IPS-NIHi11 (cell line): Measurements from ENCODE around the gene OR2A25.

Experiments
- DNase-seq: peaks from one replicate; pipeline ENCODE4 v3.0.0; 2012; ENCODE audit warnings: mixed read lengths, low spot score

Gene OR2A25

DNA sequence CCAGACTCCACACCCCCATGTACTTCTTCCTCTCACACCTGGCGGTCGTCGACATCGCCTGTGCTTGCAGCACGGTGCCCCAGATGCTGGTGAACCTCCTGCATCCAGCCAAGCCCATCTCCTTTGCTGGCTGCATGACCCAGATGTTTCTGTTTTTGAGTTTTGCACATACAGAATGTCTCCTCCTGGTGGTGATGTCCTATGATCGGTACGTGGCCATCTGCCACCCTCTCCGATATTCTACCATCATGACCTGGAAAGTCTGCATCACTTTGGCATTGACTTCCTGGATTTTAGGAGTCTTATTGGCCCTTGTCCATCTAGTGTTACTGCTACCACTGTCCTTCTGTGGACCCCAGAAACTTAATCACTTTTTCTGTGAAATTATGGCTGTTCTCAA lies 4.8 kb downstream of the OR2A25 start:
- DNase-seq: no peak

DNA sequence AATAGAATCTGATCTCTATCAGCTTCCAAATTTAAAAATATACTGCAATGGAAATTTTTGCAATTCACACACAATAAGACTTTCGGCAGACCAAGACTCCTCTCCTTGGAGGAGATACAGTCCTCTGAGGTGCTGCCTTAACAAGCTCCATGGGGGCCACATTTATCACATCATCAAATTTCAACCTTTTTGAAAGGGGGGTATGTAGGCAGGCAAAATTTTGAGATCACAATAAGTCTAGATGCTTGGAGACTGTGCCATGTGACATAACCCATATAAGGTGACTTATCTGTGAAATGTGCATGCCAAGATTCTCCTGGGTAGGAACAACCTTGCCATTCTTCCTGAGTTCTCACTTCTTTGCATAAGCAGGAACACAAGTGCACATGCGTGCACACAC lies 16.4 kb downstream of the OR2A25 start, which contains the start of gene OR2A12:
TSS of gene OR2A12 (plus strand) at position 301 of the 400 bp plus-strand sequence. CDS start 8,830 bp downstream, outside the sequence.
- no peak for DNase-seq

DNA sequence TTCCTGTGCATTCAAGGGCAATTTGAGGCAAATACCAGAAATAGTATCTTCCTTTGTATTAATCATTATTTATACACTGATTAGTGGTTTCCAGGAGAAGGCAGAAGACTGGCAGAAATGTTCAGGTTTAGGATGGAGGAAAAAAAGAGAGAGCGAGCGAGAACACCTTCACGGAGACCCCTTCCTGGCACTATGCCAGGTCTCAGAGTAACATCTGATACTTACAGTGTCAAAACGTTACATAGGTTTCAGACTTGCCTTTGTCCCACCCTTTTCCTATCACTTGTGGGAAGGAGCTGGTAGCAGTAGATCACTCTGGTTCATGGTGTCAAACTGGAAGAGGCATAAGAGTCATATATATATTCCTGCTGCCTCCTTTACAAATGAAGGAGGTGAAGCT lies 17.1 kb downstream of the OR2A25 start:
- DNase-seq: no peak

DNA sequence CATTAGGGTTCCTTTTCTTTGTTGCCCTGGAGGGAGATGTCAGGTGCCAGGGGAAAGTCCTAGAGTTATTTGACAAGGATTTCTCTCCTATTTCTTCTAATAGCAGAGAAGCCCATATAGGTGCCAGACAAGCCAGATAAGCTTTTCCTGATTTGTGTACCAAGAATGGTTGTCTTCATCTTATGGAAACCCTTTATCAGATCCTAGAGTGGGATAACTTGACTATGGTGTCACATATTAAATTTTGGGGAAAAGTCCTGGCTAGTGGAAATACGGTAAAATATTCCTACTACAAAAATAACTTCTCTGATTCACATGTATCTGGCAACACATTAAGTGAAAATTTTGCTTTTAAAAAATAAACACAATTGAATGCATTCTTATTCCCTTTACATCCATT lies 17.6 kb downstream of the OR2A25 start:
- no peak for DNase-seq

DNA sequence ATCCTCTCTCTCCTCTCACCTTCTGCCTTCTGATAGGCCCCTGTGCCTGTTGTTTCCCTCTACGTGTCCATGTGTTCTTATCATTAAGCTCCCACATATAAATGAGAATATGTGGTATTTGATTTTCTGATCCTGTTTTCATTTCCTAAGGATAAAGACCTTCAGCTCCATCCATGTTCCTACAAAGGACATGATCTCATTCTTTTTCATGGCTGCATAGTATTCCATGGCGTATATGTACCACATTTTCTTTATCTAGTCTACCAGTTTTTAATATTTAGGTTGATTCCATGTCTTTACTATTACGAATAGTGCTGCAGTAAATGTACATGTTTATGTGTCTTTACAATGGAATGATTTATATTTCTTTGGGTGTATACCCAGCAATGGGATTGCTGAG lies 21.1 kb downstream of the OR2A25 start:
- no peak for DNase-seq

DNA sequence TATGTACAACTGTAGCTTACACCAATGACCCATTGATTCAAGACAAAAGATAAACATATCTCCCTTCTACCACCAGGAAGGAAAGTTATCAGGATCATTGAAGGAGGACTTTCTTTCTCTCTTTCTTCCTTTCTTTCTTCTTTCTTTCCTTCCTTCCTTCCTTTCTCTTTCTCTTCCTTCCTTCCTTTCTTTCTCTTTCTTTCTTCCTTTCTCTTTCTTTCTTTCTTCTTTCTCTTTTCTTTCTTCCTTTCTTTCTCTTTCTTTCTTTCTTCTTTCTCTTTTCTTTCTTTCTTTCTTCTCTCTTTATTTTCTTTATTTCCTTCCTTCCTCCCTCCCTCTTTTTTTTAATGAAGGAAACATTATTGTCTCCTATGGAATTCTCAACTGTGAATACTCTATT lies 29.2 kb downstream of the OR2A25 start:
- no peak for DNase-seq

DNA sequence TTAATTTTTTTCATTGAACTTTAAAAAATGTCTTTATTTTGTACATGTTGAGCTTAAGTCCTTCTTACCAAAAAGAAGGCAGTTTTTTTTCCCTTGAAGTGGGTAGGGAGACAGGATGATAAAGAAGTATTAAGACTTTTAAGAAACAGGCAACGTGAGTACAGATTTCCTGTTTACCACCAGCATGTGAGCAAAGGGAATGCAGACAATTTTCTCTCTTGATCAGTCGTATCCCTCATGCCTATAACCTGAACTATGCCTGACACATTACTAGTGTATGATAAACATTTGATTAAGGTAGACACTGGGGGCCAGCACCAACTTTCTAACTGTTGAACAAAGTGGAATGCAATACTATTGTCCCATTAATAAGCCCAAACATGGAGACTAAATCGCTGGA lies 31.0 kb downstream of the OR2A25 start:
- no peak for DNase-seq

- DNase-seq: no peak
Observed at GRCh38 chr7:144102041-144102440, 32.4 kb downstream of the OR2A25 start.

DNA sequence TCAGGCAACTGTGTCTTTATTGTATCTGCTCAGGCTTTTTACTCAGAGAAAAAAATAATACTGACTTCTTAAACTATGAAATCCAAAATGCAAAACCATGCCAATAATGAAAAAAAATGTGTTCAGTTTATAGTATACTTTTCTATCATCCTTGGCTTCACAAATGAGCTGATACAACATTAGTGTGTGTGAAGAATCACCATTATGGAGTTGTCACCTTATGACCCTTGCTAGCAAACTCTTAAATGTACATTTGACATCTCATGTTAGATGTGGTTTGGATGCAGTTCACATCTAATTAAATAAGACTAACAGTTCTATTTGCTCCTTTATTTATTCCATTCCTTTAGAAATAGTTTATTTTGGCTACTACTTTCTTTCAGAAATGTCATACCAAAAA lies 35.6 kb downstream of the OR2A25 start:
- no peak for DNase-seq

DNA sequence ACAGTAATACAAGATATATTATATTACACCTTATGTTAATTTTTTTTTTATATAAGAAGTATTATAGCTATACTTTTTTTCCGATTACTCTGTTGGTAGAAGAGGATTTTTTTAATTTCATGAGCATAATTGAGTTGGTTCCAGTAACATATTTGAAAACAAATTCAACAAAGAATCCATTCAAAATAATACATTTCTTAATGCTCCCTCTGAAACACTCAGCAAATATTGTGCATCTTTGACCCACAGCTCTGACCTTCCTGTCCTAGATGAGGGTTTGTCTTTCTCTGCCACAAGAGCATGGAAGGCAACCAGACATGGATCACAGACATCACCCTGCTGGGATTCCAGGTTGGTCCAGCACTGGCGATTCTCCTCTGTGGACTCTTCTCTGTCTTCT lies 39.7 kb downstream of the OR2A25 start, which contains the start of gene OR2A2:
TSS of gene OR2A2 (plus strand) at position 301 of the 400 bp plus-strand sequence. CDS start at position 301, 0 bp downstream.
- DNase-seq: no peak

GRCh38 chr7:144110272-144110671 lies 40.7 kb downstream of the OR2A25 start:
- DNase-seq: no peak

DNA sequence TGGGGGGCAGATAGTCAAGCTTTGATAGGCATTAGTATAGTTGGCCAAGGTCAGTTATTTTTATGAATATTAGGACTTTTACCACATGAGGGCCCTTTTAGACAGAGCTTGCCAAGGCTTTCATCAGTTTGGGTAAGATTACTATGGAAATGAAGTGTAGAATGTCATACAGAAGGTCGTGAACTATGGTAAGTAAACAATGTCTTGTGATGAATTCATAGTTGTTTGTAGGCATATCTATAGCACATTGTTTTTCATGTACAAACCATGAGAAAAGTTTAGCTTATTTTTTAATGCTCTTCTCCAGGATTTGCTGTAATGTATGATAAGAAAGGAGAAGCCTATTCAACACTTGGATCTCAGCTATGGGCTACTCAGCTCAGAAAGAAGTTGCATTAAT lies 44.0 kb downstream of the OR2A25 start:
- no peak for DNase-seq

DNA sequence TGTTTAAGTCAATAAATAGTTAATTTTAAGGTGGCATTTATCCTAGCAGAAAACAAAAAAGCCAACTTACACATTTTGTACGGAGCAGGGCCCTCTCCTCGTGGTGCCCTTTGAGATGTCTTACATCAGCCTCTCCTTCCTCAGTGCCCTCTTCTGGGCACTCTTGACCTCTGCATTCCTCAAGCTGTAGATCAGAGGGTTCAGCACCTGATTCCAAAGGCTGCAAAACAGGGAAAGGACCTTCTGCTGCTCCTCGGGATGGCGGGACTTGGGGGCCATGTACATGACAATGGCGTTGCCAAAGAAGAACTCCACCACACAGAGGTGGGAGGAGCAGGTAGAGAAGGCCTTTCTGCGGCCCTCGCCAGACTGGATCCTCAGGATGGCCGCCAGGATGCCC lies 48.7 kb downstream of the OR2A25 start:
- DNase-seq: no peak

GRCh38 chr7:144122876-144123275 lies 53.3 kb downstream of the OR2A25 start, which contains the start of gene OR2A14:
Gene OR2A14, plus strand, starts transcription at chr7:144123176. Its CDS starts 5,937 bp downstream, at chr7:144129113.
- no peak for DNase-seq
